Esophagus (tissue), 2 donors: Measurements from ENCODE around the gene POMP. TPM values are rescaled to one million over a fixed set of nuclear protein-coding genes. Genes with fewer than 3 reads are reported as not detected.
A peak's percentile ranks its signal among the peaks of the same experiment; 100 is the strongest.

ENCODE experiments used
- H3K27ac ChIP-seq, 2 donors: one replicate each; pipeline ENCODE4 v1.5.1; 2013; ENCODE audit warnings: low read depth in 2 of 2, mild to moderate bottlenecking in 2 of 2, inconsistent platforms in 1 of 2, low read length in 1 of 2, moderate library complexity in 1 of 2
- H3K27me3 ChIP-seq, 2 donors: one replicate each; pipeline ENCODE4 v1.6.1; 2013; ENCODE audit warnings: low read length in 2 of 2, control low read depth in 1 of 2, mild to moderate bottlenecking in 1 of 2; ENCODE audit not compliant: insufficient read depth in 2 of 2, control insufficient read depth in 1 of 2
- H3K36me3 ChIP-seq, 2 donors: one replicate each; pipeline ENCODE4 v1.6.1; 2013; ENCODE audit warnings: low read length in 1 of 2; ENCODE audit not compliant: control insufficient read depth in 2 of 2, insufficient read depth in 2 of 2
- H3K4me1 ChIP-seq, 2 donors: one replicate each; pipeline ENCODE4 v1.6.1; 2013; ENCODE audit warnings: low read length in 1 of 2; ENCODE audit not compliant: control insufficient read depth in 2 of 2, insufficient read depth in 2 of 2
- H3K4me3 ChIP-seq, 2 donors: one replicate each; pipeline ENCODE4 v1.5.1; 2013; ENCODE audit warnings: low read length in 2 of 2, mild to moderate bottlenecking in 2 of 2, low read depth in 1 of 2, moderate library complexity in 1 of 2
- H3K9me3 ChIP-seq, 2 donors: one replicate each; pipeline ENCODE4 v1.6.1; 2013; ENCODE audit warnings: mild to moderate bottlenecking in 2 of 2, low read depth in 1 of 2, low read length in 1 of 2, moderate library complexity in 1 of 2; ENCODE audit not compliant: control insufficient read depth in 2 of 2, insufficient read depth in 1 of 2
- WGBS, 2 donors: extraction: QIAGEN DNeasy Blood & Tissue Kit; methylation state at CpG; one replicate each; pipeline ENCODE4 v1.1.7; 2013; 5-methylcytosine and 5-hydroxymethylcytosine counted together
- polyA plus RNA-seq, 2 donors: library from polyadenylated mRNA; stranded (reverse); fragments of 200-250 nt; gene quantifications; one replicate each; pipeline ENCODE4 v1.2.3, GENCODE V29; 2013
- donor health status: healthy with polysubstance abuse.
- donor health status: Bipolar disorder and iron deficiency.

POMP gene
- polyA plus RNA-seq, 2 donors = 46.0 to 65.2 TPM

GRCh38 chr13:28655561-28655960, 3.4 kb upstream of the POMP start:
- H3K36me3 ChIP-seq = no peaks in the 10 kb centered on the region

GRCh38 chr13:28657784-28658538, 969 bp upstream of the POMP start:
- 35 to 40% methylated on average over 12 of the region's 12 CpGs for WGBS, 2 donors
- Histone ChIP-seq H3K9me3 (no peaks in the 10 kb centered on the region), H3K4me3 (peak overlapping the region; percentile 92 to 99), H3K36me3 (no peaks in the 10 kb centered on the region), H3K4me1 (no peaks in the 10 kb centered on the region), H3K27ac (peak overlapping the region; percentile 89 to 94), H3K27me3 (no peaks in the 10 kb centered on the region)

More at GRCh38 chr13:28655561-28655960, 3.4 kb upstream of the POMP start:
- WGBS, 2 donors = 76 to 77% methylated on average over 3 of the region's 3 CpGs
- no peaks in the 10 kb centered on the region for H3K27me3 ChIP-seq
- no peak overlapping the region for H3K27ac ChIP-seq
- no peak overlapping the region for H3K4me3 ChIP-seq
- H3K9me3 ChIP-seq = no peaks in the 10 kb centered on the region
- no peaks in the 10 kb centered on the region for H3K4me1 ChIP-seq

GRCh38 chr13:28658539-28658795, 463 bp upstream of the POMP start:
- Histone ChIP-seq H3K27ac (peak overlapping the region; percentile 89 to 94), H3K9me3 (no peaks in the 10 kb centered on the region), H3K4me1 (no peaks in the 10 kb centered on the region), H3K36me3 (no peaks in the 10 kb centered on the region), H3K27me3 (no peaks in the 10 kb centered on the region), H3K4me3 (peak overlapping the region; percentile 92 to 99)
- WGBS, 2 donors = 0 to 1% methylated on average over 8 of the region's 8 CpGs

- Histone ChIP-seq H3K36me3 (peaks cover 0 to under 1% of the 10 kb centered on the region in 2 donors), H3K4me1 (no peaks in the 10 kb centered on the region), H3K27ac (peak overlapping the region; percentile 89 to 94), H3K4me3 (peak overlapping the region; percentile 92 to 99), H3K27me3 (no peaks in the 10 kb centered on the region), H3K9me3 (no peaks in the 10 kb centered on the region)
- 7 to 14% methylated on average over 4 of the region's 4 CpGs for WGBS, 2 donors
Measured at GRCh38 chr13:28659621-28659970, 666 bp downstream of the POMP start.

GRCh38 chr13:28666897-28667488, 8.1 kb downstream of the POMP start:
- 90 to 92% methylated on average over 9 of the region's 9 CpGs for WGBS, 2 donors
- peaks cover 16 to 21% of the 10 kb centered on the region in 2 donors for H3K36me3 ChIP-seq

GRCh38 chr13:28671126-28671792, 12.3 kb downstream of the POMP start:
- no peak overlapping the region for H3K27ac ChIP-seq
- peaks cover 18 to 24% of the 10 kb centered on the region in 2 donors for H3K36me3 ChIP-seq
- no peaks in the 10 kb centered on the region for H3K9me3 ChIP-seq
- H3K27me3 ChIP-seq = no peaks in the 10 kb centered on the region
- H3K4me3 ChIP-seq = no peak overlapping the region
- no peaks in the 10 kb centered on the region for H3K4me1 ChIP-seq

More at GRCh38 chr13:28666897-28667488, 8.1 kb downstream of the POMP start:
- Histone ChIP-seq H3K4me3 (no peak overlapping the region), H3K9me3 (no peaks in the 10 kb centered on the region), H3K4me1 (no peaks in the 10 kb centered on the region), H3K27ac (no peak overlapping the region), H3K27me3 (no peaks in the 10 kb centered on the region)

GRCh38 chr13:28678809-28679208, 19.9 kb downstream of the POMP start:
- 84 to 94% methylated on average over 1 of the region's 1 CpG for WGBS, 2 donors
- no peaks in the 10 kb centered on the region for H3K9me3 ChIP-seq

GRCh38 chr13:28679628-28680027, 20.7 kb downstream of the POMP start:
- Histone ChIP-seq H3K4me3 (no peak overlapping the region), H3K4me1 (no peaks in the 10 kb centered on the region), H3K9me3 (no peaks in the 10 kb centered on the region), H3K27ac (no peak overlapping the region), H3K27me3 (no peaks in the 10 kb centered on the region), H3K36me3 (peaks cover 4 to 5% of the 10 kb centered on the region in 2 donors)
- 87 to 90% methylated on average over 1 of the region's 1 CpG for WGBS, 2 donors

More at GRCh38 chr13:28678809-28679208, 19.9 kb downstream of the POMP start:
- Histone ChIP-seq H3K36me3 (peaks cover 5 to 9% of the 10 kb centered on the region in 2 donors), H3K4me1 (no peaks in the 10 kb centered on the region), H3K27me3 (no peaks in the 10 kb centered on the region), H3K4me3 (no peak overlapping the region), H3K27ac (no peak overlapping the region)

GRCh38 chr13:28680541-28680940, 21.6 kb downstream of the POMP start:
- 95 to 97% methylated on average over 2 of the region's 2 CpGs for WGBS, 2 donors
- no peaks in the 10 kb centered on the region for H3K9me3 ChIP-seq
- H3K4me3 ChIP-seq = no peak overlapping the region
- peaks cover 4 to 5% of the 10 kb centered on the region in 2 donors for H3K36me3 ChIP-seq
- no peak overlapping the region for H3K27ac ChIP-seq
- H3K27me3 ChIP-seq = no peaks in the 10 kb centered on the region
- H3K4me1 ChIP-seq = no peaks in the 10 kb centered on the region
